AG04449 (cell line): ENCODE results near the gene PPFIA1.

Experiments used
- CTCF ChIA-PET: fragments of 350-600 bp; formaldehyde crosslinking; extraction: SDS; loops from one replicate; lab custom pipeline; 2021; ENCODE audit warnings: antibody characterized with exemption; lab: Yijun Ruan, JAX
- POLR2A ChIA-PET: fragments of 400-600, 350-600 bp; formaldehyde crosslinking; extraction: SDS; loops from one replicate; lab custom pipeline; 2020; ENCODE audit warnings: antibody characterized with exemption, inconsistent platforms; lab: Yijun Ruan, JAX
- DNase-seq: peaks from one replicate; pipeline ENCODE4 v3.0.0-alpha.2; 2010; ENCODE audit warnings: low read depth, low spot score
- H3K4me3 ChIP-seq: 2 replicates; pipeline ENCODE4 v1.5.1; 2011; ENCODE audit warnings: low read depth, mild to moderate bottlenecking, control low read depth, low read length
- CTCF ChIP-seq: IDR thresholded peaks from one replicate; pipeline ENCODE4 v1.5.1; 2011; ENCODE audit warnings: mild to moderate bottlenecking, moderate library complexity, low read length, control low read depth, inconsistent platforms; ENCODE audit not compliant: insufficient read depth; ENCODE audit errors: missing control alignments

Gene PPFIA1

GRCh38 chr11:70377645-70378044, 107.2 kb downstream of the PPFIA1 start:
- DNase-seq = no peak
- POLR2A ChIA-PET = no interaction called here
- no peak for TF ChIP-seq CTCF
- CTCF ChIA-PET = interaction anchor here (1.7 kb wide), 1 partner anchor 9 kb away, joined by 5 read pairs; no protein-coding TSS in a partner anchor
- no peak overlapping the region for H3K4me3 ChIP-seq

- POLR2A ChIA-PET = no interaction called here
- CTCF ChIA-PET = interaction anchor here (1.1 to 1.7 kb wide), 2 partner anchors 10 to 46 kb away, joined by 3 to 5 read pairs; no protein-coding TSS in a partner anchor
- TF ChIP-seq CTCF = no peak
- H3K4me3 ChIP-seq = no peak overlapping the region
- DNase-seq = no peak
Measured at GRCh38 chr11:70378506-70379134, 108.1 kb downstream of the PPFIA1 start.

DNA sequence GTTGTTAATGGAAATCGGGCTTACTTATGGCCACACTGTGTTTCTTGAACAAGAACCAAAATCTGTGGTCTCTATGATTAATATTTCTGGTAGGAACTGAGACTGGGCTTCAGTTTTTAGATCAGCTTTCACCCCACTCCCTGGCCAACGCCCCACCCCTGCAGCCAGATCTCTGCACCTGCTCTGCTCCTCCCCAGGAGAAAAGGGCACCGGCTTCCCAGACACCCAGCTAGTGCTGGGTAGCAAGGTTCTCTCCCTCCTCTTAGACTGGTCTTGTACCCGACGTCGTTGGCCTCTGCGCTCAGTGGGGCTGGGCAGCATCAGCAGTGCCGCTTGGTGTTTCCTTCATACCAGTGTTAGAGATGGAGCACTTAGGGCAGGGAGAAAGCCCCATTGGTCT, 110.9 kb downstream of the PPFIA1 start:
- no peak overlapping the region for H3K4me3 ChIP-seq
- no peak for TF ChIP-seq CTCF
- no peak for DNase-seq
- ChIA-PET POLR2A (interaction anchor here (1.6 kb wide), 1 partner anchor 18 kb away, joined by 7 read pairs; the partner anchor contains the start of gene CTTN), CTCF (interaction anchor here (0.6 to 1.6 kb wide), 4 partner anchors 14 to 33 kb away, joined by 3 to 6 read pairs (median 3); no protein-coding TSS in a partner anchor)

GRCh38 chr11:70381872-70382861, 111.7 kb downstream of the PPFIA1 start:
- DNase-seq = peak; percentile 82
- peak; percentile 42 for TF ChIP-seq CTCF
- ChIA-PET CTCF (interaction anchor here (0.6 to 1.6 kb wide), 7 partner anchors 9 to 34 kb away, joined by 3 to 6 read pairs (median 3); no protein-coding TSS in a partner anchor), POLR2A (interaction anchor here (1.1 to 1.6 kb wide), 2 partner anchors 15 to 17 kb away, joined by 4 to 7 read pairs; partner anchors contain the start of gene CTTN)
- no peak overlapping the region for H3K4me3 ChIP-seq

DNA sequence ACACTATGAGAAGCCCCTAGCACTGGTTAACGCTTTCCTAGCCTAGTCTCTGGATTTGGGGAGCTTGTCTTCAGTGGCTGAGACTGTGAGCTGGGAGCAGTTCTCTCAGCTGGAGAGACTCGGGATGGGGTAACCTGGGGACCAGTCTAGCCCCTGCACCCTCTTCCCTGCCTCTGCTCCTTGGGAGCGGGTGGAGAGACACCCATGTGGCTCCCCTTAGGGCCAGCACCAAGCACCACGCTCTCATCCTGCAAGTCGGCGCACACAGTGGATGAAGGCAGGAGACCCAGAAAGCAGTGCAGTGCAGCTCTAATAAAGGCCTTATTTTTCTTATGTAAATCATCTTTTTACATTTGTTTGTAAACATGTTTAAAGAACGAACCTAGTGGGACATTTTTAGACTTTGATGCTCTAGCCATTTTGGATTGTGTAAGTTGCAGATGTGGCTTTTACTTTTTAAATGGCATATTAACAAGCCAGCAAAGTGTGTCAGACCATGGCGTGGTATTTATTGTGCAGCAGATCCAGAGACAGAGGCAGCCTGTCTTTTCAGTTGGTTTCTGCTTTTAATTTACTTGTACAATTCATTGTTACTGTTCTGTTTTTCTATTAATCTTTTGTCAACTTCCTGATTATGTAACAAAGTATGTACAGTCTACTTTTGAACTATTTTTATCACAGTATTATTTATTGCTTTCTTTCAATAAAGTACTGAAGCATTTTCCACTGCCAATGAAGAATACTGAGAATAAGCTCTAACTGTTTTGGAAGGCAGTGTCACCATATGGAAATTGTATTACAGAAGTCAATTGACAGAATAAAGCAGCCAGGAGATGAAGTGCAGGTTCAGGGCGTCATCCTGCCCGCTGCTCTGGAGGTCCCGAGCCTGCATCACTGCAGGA, 113.4 kb downstream of the PPFIA1 start:
- no peak for DNase-seq
- POLR2A ChIA-PET = no interaction called here
- no peak for TF ChIP-seq CTCF
- CTCF ChIA-PET = interaction anchor here (1.2 to 2.1 kb wide), 3 partner anchors 14 to 31 kb away, joined by 3 to 6 read pairs (median 5); partner anchors contain the start of gene CTTN
- no peak overlapping the region for H3K4me3 ChIP-seq
